DMS 273 treated with DMSO at 0.1 percent for 48 hours (cell line): Measurements from ENCODE around the gene AKTIP.
"Not testable (repeated sequence)": the region's sequence is repeated elsewhere in the genome, so short reads cannot be mapped to it uniquely, and the experiment has no call there.

Experiments
- DNase-seq: peaks from one replicate; lab custom pipeline; 2025; lab: John Stamatoyannopoulos, UW

The AKTIP gene

DNA sequence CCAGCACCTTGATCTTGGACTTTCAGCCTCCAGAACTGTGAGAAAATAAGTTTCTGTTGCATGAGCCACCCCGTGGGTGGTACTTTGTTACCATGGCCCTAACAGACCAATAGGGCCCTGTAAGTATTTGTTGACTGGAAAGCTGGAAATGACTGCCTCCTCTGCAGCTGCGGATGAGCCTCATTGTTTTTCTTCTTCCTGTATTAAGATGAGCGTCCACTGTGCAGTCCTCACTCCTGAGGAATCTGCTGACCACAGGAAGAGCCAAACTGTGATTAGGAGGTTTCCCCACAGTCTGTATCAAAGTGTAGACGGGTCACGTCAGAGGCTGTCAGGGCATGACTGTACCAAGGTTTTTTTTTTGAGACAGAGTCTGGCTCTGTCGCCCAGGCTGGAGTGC lies 12.2 kb upstream of the AKTIP start:
- no peak for DNase-seq

DNA sequence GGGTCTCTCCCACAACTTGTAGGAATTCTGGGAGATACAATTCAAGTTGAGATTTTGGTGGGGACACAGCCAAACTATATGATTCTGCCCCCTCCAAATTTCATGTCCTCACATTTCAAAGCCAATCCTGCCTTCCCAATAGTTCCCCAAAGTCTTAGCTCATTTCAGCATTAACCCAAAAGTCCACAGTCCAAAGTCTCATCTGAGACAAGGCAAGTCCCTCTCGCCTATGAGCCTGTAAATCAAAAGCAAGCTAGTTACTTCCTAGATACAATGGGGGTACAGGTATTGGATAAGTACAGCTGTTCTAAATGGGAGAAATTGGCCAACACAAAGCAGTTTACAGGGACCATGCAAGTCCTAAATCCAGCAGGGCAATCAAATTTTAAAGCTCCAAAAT lies 9.8 kb upstream of the AKTIP start:
- DNase-seq = not testable (repeated sequence)

DNA sequence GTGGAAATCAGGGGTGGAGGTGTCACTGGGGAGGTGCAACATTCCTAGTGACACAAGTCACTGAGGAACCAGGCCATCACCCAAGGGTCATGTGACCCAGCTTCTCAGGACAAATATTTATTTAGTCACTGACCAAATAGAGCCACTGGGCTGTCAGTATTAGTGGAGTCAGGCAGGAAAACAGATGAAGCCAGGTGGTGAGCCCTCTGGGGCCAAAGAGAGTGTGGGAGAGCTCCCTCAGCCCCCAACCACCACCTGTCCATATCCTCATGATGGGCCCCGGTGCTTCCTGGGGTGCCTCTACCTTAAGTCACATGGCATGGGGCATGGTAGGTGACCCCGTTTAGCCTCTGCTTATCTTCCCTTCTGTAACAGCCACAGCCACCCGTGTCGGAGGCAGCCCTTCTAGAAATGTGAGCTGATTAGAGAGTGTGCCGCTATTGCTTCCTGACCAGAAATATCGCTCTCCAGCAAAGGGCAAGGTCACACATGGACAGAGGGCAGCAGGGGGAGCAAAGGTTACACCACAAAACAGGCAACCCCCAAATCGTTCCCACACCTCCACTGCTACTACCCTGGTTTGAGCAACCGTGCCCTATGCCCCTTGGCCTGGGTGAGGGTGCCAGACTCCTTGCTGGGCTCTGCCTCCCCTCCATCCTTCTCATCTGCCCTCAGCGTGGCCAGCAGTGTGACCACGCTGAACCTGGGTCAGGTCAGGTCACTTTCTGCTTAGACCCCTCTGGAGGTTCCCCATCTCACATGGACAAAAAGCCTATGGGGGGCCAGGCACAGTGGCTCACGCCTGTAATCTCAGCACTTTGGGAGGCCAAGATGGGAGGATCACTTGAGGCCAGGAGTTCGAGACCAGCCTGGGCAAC lies 8.6 kb upstream of the AKTIP start:
- no peak for DNase-seq

DNA sequence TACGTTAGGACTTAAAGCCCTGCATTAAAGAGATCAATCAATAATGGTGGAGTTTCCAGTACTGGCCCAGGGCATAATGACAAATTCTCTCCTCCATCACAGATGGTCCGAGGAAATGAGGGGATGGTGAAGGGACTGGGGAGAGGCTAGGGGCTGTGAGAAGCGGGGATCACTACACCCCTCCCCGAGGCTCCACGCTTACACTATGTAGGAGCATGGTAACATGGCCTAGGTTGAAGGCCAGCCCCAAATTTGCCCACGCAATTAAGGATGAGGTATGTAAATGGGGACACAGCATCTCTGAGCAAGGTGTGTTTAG lies 8.0 kb upstream of the AKTIP start:
- no peak for DNase-seq

DNA sequence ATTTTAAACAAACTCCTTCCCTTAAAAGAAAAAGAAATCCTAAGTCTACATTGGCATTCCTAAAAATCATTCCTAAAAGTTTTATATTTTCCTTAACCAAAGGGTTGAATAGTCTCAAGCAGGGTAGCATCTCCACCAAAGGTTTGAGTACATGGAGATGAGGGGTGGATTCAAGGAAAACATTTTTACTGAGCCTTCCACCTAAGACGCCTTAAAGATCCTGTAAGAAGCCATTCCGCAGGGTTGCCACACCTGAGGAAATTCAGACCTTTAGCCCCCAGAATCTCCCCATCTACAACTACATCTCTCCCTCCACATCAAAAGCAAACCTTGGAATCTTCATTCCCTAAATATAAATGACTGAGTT lies 7.7 kb upstream of the AKTIP start:
- no peak for DNase-seq

DNA sequence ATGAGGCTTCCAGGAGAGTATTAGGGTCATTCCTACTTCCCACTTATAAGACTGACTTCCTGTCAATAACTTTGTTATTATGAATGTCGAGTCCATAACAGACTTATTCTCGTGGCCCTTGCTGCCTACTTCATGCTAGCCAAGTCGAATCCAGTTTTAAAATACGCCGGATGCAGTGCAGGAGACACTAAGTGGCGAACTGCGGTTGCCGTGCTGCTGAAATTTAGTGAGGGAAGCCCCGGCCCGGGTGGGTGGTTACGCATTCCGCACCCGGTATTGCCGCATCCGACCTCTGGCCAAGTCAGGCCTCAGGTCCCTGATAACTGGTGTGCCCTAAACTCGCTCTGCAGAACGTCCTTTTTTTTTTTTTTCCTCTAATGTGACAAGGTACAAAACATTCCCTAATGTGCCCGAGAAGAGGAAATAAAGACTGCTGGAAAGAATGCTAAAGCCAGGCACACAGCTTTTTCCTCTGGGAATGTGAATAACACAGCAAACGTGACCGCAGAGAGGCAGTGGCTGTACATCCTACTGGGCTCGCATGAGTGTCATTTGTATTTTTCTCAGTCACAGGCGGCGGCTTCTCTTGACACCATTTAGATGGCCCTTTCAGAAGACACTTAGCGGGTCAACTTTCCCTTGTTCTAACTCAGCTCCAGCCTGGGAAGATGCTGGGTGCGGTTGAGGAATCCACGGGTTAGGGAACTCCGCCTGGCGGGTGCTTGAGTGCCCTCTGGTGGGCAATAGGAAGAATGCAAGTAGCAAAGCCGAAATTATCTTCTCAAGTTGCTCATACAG lies 7.1 kb upstream of the AKTIP start:
- no peak for DNase-seq

DNA sequence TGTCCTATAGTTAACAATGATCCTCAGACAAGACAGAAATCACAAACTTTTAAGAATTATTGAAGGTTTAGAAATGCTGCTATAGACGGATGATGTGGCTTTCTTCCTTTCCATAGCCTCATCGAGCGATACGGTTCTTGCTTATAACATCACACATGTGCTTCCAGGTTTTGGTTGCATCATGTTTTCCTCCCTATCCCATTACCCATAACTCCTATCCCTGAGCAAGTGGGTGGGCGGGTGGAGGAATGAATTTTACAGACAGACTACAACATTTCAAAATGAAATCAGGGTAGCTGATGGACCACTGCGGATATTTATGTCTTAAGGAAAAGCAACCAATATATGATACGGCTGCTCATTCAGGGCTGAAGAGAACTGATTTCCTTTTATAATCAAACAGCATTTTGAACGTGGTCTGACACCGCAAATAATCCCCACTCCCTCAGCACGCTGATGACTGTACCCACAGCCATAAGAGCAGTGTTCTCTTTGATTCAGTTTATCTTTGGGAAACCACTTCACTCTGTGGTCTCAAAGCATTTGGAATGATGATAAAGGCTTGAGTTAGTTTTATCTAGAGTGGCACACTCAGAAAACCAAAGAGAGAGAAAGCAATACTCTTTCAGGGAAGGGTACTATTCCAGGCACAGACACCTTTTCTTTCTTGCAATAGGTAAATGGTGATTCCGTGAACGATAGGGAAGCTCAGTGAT lies 4.6 kb upstream of the AKTIP start:
- no peak for DNase-seq

DNA sequence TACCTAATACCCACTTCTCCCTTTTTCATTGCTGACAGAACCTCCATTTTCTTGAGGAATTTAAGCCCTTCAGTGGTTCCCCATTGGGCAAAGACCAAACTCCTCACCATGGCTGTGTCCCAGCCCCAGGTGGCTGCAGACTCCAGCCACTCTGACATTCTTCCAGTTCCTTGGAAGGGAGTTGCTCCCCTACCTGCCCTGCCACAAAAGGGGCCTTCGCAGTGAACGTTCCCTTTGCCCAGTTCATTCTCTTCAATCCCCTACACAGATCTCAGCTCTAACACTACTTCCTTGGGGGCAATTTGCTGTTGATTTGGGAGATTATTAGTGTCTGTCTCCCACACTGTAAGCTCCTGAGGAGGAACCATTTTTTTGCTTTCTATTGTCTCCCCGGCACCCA lies 3.2 kb upstream of the AKTIP start:
- no peak for DNase-seq

DNA sequence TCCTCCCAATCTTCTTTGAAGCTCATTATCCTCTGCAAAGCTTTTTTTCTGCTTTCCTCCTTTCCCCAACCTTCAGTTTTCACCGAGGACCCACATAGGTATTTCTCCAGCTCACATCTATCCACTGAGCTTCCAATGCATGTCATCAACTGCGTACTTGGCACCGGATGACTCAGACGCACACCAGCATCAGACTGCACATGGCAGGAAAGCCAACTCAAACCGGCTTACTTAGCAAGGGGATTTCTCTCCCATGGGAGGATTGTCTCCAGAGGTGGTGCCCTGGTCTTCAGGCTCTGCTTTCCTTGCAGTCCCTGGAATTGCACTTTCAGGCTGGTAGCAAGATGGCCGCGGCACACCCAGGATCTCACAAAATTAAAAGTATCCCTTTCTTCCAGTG lies 1.7 kb upstream of the AKTIP start:
- no peak for DNase-seq

DNA sequence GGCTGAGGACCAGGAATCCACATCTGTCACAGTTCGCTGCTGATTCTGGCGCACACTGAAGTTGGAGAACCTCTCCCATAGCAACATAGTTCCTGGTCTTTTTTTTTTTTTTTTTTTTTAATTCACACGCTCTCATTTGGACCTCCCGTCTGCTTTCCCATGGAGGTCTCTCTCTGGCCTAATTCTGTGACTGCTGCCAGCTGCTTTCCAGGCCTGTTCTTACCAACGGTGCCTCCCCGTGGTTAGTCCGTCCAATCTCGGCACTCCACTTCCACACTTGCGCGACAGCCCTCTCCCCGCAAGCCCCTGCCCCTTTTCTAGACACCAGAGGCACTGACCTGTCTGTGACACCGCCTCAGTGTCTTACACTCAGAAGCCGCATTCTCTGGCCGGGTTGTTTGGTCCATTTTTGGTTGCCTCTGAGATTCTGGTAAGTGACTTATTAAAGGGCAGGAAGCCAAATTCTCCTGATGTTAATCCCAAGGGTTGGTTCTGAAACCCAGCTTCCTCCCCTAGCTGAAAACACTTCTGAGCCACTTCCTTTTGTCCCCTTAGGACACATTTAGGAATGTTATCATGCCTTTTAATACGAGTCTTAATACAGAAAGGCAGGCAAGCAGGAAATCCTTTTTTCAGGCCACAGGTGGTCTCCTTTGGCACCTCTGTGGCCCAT lies 1.1 kb upstream of the AKTIP start:
- DNase-seq = peak; percentile 35

DNA sequence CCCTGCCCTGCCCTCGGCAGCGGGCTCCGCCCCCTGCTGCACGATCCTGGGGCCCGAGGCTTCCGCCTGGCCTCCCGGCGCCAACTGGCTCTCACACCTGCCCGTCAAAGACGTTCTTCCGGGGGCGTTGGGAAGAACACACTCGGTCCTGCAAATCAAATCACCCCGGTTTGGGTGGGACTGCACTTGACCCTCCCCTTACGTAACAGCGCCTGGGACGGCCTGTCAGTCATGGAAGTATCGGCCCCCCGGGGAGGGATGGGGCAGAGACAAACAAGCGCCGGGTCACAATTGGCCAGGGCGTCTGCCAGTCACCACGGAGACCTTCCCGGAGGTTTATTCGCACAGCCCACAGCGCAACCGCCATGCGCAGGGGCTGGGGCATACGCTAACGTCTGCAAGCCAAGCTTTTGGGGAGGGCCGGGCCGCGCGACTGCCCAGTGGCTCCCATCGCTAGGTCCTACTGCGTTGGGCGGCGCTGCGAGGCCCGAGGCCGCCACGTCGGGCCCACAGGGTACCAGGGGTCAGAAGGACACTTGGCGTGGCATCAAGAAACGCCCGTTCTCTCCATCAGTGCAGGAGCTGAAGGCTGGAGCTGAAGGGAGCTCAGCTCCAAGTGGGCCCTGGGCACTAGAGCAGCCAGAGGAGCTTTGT lies 388 bp upstream of the AKTIP start:
- DNase-seq = peak; percentile 99

DNA sequence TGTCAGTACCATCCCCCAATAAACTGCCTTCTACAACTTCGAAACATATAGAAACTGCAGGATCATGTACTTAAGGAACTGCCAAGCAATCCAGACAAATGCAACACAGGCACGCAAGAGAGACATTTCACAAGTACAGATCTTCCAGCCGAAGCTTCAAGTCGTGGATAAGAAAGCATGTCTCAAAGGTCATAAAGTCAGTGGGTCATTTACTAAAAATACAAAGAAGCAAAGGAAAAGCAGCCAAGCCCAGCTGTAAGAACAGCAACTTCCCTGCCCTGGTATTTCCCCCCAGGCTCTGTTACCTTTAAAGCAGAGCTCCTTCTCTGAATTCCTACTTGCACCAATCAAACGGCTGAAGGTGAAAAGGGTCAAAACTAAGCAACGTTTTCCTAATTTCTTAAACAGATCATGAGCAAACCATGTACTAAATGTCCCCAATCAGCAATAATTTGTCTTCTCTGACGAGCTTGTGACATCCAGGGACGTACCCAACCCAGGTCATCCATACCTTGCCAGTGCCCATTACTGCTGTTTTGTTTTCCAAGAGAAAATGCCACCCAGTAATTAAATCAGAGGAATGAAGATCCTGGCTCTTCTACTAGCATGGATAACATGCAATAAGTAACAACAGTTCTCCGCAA lies 1.7 kb downstream of the AKTIP start:
- DNase-seq = no peak

DNA sequence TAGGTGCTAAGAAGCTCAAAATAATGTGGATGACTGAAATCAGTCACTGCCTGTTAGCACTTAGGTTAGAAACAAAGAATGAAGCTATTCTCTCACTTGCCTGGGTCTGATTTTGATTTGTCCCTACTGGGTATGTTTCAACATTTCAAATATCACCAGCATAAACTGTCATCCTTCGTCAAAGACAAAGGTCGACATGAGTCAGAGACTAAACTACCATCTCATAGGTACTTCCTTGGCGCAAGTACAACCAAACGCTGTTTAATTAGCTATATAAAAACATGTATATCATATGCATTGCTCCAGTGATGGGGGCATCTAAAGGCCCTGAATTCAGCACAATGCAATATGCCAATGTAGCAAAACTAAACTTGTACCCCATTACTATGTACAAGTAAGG lies 4.0 kb downstream of the AKTIP start:
- no peak for DNase-seq

DNA sequence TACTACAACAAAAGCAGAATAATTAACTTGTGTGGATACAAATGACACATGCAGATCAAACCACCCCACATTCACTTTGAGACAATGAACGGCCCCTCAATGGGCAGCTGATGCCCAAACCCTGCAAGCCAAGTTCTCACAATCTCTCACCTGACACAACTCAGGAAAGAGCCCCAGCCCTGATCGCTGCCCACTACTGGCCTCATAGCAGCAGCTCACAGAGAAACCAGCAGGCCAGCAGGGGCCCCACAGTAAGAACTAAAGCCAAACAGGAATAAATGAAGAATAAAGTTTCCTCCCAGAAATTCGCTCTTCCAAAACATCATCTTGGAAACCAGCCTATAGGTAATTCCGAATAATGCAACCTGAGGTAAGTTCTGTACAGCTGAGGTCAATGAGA lies 7.7 kb downstream of the AKTIP start:
- no peak for DNase-seq

DNA sequence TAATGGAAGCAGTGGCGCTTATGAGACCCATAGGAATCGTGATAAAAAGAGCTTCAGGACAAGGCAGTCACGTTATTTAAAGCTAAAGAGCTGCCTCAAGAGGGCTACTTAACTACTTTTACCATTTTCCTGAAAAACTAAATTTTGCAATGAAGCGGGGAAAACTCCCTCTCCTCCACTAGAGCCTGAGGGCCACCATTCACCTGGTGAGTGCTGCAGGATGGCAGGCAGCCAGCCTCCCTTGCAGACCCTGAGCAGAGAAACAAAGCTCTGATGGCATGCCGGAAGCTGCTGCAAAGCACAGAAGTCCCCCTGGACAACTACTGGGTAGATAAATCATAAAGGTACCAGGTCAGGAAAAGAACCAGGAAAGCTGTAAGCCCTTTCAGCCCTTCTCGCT lies 8.4 kb downstream of the AKTIP start:
- DNase-seq = no peak

DNA sequence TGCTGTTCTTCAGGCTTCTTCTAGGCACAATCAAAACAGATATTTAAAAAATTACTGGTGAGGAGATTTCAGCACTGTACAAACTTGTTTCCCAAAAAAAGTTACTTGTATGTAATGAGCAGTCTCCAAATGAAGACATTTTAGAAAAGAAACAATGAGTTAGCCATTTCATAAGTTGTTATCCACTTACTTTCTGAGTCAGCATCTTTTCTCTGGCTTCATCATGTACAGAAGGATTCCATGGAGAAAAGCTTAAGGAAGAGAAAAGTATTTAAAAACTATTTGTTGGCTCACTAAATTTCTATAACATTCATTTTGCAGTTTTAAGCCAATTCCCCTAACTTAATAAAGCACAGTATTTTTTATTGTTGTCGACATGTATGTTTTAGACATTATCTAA lies 10.5 kb downstream of the AKTIP start:
- no peak for DNase-seq

DNA sequence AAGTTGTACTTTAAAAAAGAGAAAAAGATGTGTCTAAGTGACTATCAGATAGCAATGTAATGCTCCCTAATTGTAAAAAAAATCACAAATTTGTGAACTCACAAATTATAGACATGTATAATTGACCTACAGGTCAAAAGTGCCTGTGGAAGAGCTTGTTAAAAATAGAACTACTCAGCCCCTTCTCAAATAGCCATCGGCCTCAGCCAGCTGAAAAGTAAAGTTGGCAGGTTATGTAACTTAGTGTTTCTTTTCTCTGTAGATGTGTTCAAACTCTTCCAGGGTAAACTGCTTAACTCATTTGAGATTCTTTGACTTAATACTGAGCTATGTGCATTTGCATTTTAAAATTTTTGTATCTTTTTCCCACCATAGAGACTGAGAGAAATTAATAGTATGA lies 13.3 kb downstream of the AKTIP start:
- DNase-seq = no peak

DNA sequence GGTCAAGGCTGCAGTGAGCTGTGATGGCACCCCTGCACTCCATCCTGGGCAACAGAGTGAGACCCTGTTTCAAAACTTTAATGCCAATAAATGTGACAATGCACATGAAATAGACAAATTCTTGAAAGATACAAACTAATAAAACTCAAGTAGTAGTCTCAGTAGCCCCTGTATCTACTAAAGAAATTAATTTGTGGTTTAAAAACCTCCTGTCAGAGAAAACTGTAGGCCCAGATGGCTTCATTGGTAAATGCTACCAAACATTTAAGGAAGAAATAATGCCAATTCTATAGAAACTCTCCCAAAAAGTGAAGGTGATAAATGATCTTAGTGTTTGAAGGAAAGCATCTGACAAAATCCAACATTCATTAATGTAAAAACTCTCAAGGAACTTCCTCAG lies 16.8 kb downstream of the AKTIP start:
- no peak for DNase-seq

DNA sequence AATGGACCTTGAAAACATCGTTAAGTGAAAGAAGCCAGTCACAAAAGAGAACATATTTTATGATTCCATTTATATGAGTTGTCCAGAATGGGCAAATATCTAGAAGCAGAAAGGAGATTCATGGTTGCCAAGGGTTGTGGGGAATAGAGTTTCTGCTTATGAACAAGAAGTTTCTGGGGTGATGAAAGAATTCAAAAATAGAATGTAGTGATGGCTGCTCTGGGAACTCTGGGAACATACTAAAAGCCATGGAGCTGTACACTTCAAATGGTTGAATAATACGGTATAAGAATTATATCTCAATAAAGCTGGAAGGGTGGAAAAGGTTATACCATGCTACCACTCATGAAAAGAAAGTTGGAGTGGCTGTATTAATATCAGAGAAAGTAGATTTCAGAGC lies 18.5 kb downstream of the AKTIP start:
- DNase-seq = no peak

DNA sequence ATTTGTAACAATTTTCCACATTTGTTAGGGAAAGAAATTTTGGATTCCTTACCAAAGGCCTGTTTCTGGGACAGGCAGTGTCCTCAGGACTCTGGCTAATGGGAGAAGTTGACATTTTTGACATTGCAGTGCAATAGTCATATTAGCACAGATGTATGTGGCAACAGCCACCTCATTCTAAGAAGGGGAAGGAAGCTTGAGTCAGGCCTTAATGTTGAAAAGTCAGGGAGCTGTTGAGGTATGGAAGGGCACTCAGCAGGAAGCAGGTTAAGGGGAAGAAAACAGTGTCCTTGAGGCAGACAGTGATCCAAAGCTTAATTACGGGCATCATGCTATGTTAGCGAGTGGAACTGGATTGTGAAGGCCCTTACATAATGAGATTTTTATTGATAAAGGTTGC lies 20.9 kb downstream of the AKTIP start:
- DNase-seq = no peak

DNA sequence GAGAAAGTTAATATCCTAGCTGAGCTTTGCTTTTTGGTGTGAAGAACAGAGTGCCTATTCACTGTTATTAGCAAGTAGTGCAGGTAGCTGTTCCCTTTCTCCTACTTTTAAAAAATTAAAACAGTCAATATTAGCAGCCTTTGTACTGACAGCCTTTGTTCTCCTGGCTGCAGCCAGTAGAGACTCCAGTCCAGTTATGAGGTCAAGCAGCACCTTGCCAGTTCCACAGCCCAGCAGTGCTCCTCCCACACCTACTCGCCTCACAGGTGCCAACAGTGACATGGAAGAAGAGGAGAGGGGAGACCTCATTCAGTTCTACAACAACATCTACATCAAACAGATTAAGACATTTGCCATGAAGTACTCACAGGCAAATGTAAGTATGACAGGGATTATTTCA lies 22.6 kb downstream of the AKTIP start:
- DNase-seq = no peak

DNA sequence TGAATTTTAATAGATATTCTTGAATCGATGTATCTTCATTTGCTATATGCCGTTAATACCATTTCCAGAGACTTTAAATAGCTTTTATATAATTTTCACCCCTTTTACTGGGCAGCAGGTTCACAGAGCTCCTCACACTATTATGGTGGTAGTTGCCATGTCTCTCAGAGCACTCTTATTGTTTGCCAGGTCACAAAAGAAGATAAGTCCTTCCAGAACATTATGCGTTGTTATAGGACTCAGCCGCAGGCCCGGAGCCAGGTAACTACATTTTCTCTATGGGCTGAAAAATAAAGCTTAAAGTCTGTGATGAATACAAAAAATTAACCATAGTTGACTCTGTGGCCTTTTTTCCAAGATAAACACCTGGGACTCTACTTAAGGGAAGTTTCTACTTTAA lies 24.0 kb downstream of the AKTIP start:
- no peak for DNase-seq
